HCT116 (cell line): ENCODE measurements around the gene MFAP2. TPM values are rescaled to one million over a fixed set of nuclear protein-coding genes. Genes with fewer than 3 reads are reported as not detected.

ENCODE experiments used
- ATAC-seq: fragments of 200-7000 bp; cut with Tn5 transposase; 2 replicates; pipeline ENCODE4 v1.9.1; 2020; ENCODE audit warnings: mild to moderate bottlenecking, moderate library complexity
- BruUV-seq: library from RNA; stranded (reverse); fragments of 400-500 nt; replicated peaks from 2 replicates; lab custom pipeline; 2021; lab: Mats Ljungman, UMichigan
- CTCF ChIA-PET: fragments of 300-600 bp; sonication (Branson Sonifier 250); formaldehyde crosslinking; loops from one replicate; lab custom pipeline; 2021; ENCODE audit warnings: antibody characterized with exemption; lab: Charles Lee
- POLR2A ChIA-PET: fragments of 300-600, 350-600 bp; sonication (Branson Sonifier 250); formaldehyde crosslinking; loops from one replicate; lab custom pipeline; 2021; ENCODE audit warnings: antibody characterized with exemption; lab: Charles Lee
- RAD21 ChIA-PET, 2 experiments: fragments of 300-600 bp; sonication (Branson Sonifier 250); formaldehyde crosslinking; loops; one replicate each; lab custom pipeline; 2023; ENCODE audit warnings: low total read pairs in 2 of 2; ENCODE audit not compliant: uncharacterized antibody in 2 of 2, unreplicated experiment in 2 of 2, low non-redundant PET in 1 of 2; lab: Charles Lee
- DNase-seq: peaks from one replicate; pipeline ENCODE4 v3.0.0-alpha.2; 2010; ENCODE audit warnings: low read depth, low spot score
- H2AFZ ChIP-seq: fragments of 200-600 bp; shearing (Covaris generic), sonication (generic); 2 replicates; pipeline ENCODE4 v1.6.1; 2017; ENCODE audit warnings: low read depth, mixed run types, mixed read lengths, antibody characterized with exemption, low read length; ENCODE audit not compliant: poor library complexity, severe bottlenecking
- H3K27ac ChIP-seq: 2 replicates; pipeline ENCODE4 v1.5.1; 2012; ENCODE audit warnings: low read depth, low read length
- H3K27me3 ChIP-seq: fragments of 200-600 bp; sonication (generic); 2 replicates; pipeline ENCODE4 v1.6.1; 2016; ENCODE audit warnings: mixed run types, low read length, mixed read lengths; ENCODE audit not compliant: insufficient read depth
- H3K36me3 ChIP-seq, 2 experiments: fragments of 200-500 bp in 1 of 2; fragments of 200-600 bp in 1 of 2; sonication (Bioruptor generic) in 1 of 2; sonication (generic) in 1 of 2; 2 replicates each; pipeline versions ENCODE4 v1.5.1 to v1.6.1; 2014 to 2016; ENCODE audit warnings: low read length in 2 of 2, inconsistent platforms in 1 of 2, mixed read lengths in 1 of 2, mixed run types in 1 of 2; ENCODE audit not compliant: insufficient read depth in 2 of 2, control insufficient read depth in 1 of 2
- H3K4me1 ChIP-seq, 2 experiments: fragments of 200-600 bp in 1 of 2; sonication (generic) in 1 of 2; 2 replicates each; pipeline versions ENCODE4 v1.5.1 to v1.6.1; 2012 to 2017; ENCODE audit warnings: low read length in 2 of 2, inconsistent platforms in 1 of 2, mild to moderate bottlenecking in 1 of 2, mixed read lengths in 1 of 2, mixed run types in 1 of 2, moderate library complexity in 1 of 2; ENCODE audit not compliant: insufficient read depth in 2 of 2, control insufficient read depth in 1 of 2
- H3K4me2 ChIP-seq: fragments of 200-600 bp; sonication (generic); 2 replicates; pipeline ENCODE4 v1.6.1; 2017; ENCODE audit warnings: mixed run types, low read length, mixed read lengths
- H3K4me3 ChIP-seq, 2 experiments: fragments of 200-600 bp in 1 of 2; sonication (generic) in 1 of 2; replicated peaks in 1 of 2; 2 replicates each; pipeline ENCODE4 v1.5.1; 2011 to 2016; ENCODE audit warnings: low read length in 2 of 2, control low read depth in 1 of 2, low read depth in 1 of 2, mild to moderate bottlenecking in 1 of 2, mixed read lengths in 1 of 2, mixed run types in 1 of 2
- H3K79me2 ChIP-seq: fragments of 200-600 bp; sonication (generic); 2 replicates; pipeline ENCODE4 v1.6.1; 2017; ENCODE audit warnings: mild to moderate bottlenecking, mixed run types, low read length, moderate library complexity, mixed read lengths; ENCODE audit not compliant: insufficient read depth
- H3K9ac ChIP-seq: fragments of 200-600 bp; sonication (generic); 2 replicates; pipeline ENCODE4 v1.6.1; 2016; ENCODE audit warnings: low read length, mixed read lengths
- H3K9me2 ChIP-seq: fragments of 200-600 bp; sonication (generic), shearing (Covaris generic); 2 replicates; pipeline ENCODE4 v1.6.1; 2017; ENCODE audit warnings: mixed run types, mild to moderate bottlenecking, moderate library complexity; ENCODE audit not compliant: insufficient read depth
- H3K9me3 ChIP-seq, 2 experiments: fragments of 200-500 bp in 1 of 2; fragments of 200-600 bp in 1 of 2; sonication (Bioruptor generic) in 1 of 2; sonication (generic) in 1 of 2; 2 replicates each; pipeline ENCODE4 v1.6.1; 2014 to 2017; ENCODE audit warnings: low read length in 2 of 2, mixed read lengths in 2 of 2, inconsistent platforms in 1 of 2, low read depth in 1 of 2, mild to moderate bottlenecking in 1 of 2, mixed run types in 1 of 2, moderate library complexity in 1 of 2; ENCODE audit not compliant: control insufficient read depth in 1 of 2, insufficient read depth in 1 of 2
- H4K20me1 ChIP-seq: fragments of 200-600 bp; sonication (generic), shearing (Covaris generic); 2 replicates; pipeline ENCODE4 v1.6.1; 2017; ENCODE audit warnings: mixed run types, mild to moderate bottlenecking, moderate library complexity; ENCODE audit not compliant: insufficient read depth
- CBX3 ChIP-seq: IDR thresholded peaks from 2 replicates; pipeline ENCODE4 v1.6.1; 2012; ENCODE audit warnings: low read depth
- ELF1 ChIP-seq: IDR thresholded peaks from 2 replicates; pipeline ENCODE4 v1.6.1; 2012; ENCODE audit warnings: low read depth, borderline replicate concordance
- EZH2 ChIP-seq: fragments of 200-600 bp; sonication (generic); IDR thresholded peaks from 2 replicates; pipeline ENCODE4 v1.6.1; 2017; ENCODE audit warnings: antibody characterized with exemption, mixed run types
- FOSL1 ChIP-seq: IDR thresholded peaks from 2 replicates; pipeline ENCODE4 v1.6.1; 2012; ENCODE audit warnings: low read depth
- REST ChIP-seq: IDR thresholded peaks from 2 replicates; pipeline ENCODE4 v1.6.1; 2012; ENCODE audit warnings: low read depth
- SP1 ChIP-seq: IDR thresholded peaks from 2 replicates; pipeline ENCODE4 v1.6.1; 2012; ENCODE audit warnings: low read depth
- SRF ChIP-seq: IDR thresholded peaks from 2 replicates; pipeline ENCODE4 v1.6.1; 2012; ENCODE audit warnings: low read depth
- TCF7L2 ChIP-seq: IDR thresholded peaks from 2 replicates; pipeline ENCODE4 v1.7.0; 2011; ENCODE audit warnings: borderline replicate concordance, inconsistent platforms; ENCODE audit not compliant: insufficient read depth, insufficient read length; ENCODE audit errors: extremely low read depth
- ZBTB33 ChIP-seq: IDR thresholded peaks from 2 replicates; pipeline ENCODE4 v1.6.1; 2011; ENCODE audit warnings: mild to moderate bottlenecking, low read length, moderate library complexity; ENCODE audit not compliant: insufficient replicate concordance; ENCODE audit errors: extremely low read depth
- ZFX ChIP-seq: fragments of 450-650 bp; IDR thresholded peaks from 2 replicates; pipeline ENCODE4 v1.6.1; 2017
- ZNF274 ChIP-seq: fragments of 200-500 bp; sonication (Bioruptor generic); IDR thresholded peaks from 2 replicates; pipeline ENCODE4 v1.6.1; 2014; ENCODE audit warnings: mild to moderate bottlenecking, low read depth, low read length, inconsistent platforms
- intact Hi-C: fragments of 100-400 bp; cut with micrococcal nuclease; formaldehyde crosslinking; loops from 2 replicates; pipeline ENCODE4 v1.10.0; 2022
- total RNA-seq: library from RNA; stranded (reverse); gene quantifications from one replicate; pipeline ENCODE4 v1.2.1, GENCODE V29; 2021; ENCODE audit not compliant: unreplicated experiment
- TF ChIP-seq, protein P1 (sequence below): IDR thresholded peaks from 2 replicates; pipeline ENCODE4 v1.6.1; 2012

Gene MFAP2
- total RNA-seq, 1 experiment from 2014 or later = 63.1 TPM

DNA sequence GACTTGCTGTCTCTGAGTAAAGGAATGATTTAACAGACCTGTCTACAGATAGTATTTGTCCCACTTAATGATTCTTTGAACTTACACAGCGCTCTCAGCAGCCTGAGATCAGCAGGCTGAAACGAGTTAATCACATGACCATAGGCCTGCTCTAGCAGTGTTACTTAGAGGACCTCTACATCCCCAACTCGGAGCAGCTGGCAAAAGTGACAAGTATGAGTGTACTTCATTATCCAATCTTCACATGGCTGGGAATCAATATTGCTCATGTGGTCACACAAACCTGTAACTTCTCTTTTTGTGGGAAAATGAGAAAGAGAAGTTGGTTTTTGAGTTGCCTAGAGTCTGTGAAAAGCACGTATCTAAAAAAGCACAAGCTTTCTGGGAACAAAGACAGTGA is 42.7 kb upstream of the MFAP2 start:
- no peaks in the 10 kb centered on the region for H3K4me1 ChIP-seq
- H3K27me3 ChIP-seq = no peaks in the 10 kb centered on the region
- TF ChIP-seq SP1 (no peak), REST (no peak), EZH2 (no peak), ZFX (no peak), TCF7L2 (no peak), FOSL1 (no peak), ELF1 (no peak), ZBTB33 (no peak), SRF (no peak), ZNF274 (no peak), CBX3 (no peak)
- TF ChIP-seq, protein P1, sequence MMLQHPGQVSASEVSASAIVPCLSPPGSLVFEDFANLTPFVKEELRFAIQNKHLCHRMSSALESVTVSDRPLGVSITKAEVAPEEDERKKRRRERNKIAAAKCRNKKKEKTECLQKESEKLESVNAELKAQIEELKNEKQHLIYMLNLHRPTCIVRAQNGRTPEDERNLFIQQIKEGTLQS = no peak
- H3K9me3 ChIP-seq = no peaks in the 10 kb centered on the region
- intact Hi-C loops = no loop called here
- BruUV-seq = no TSS peak
- no peak overlapping the region for H3K4me3 ChIP-seq
- H3K9me2 ChIP-seq = no peaks in the 10 kb centered on the region
- ChIA-PET RAD21 (no interaction called here), POLR2A (no interaction called here), CTCF (no interaction called here)
- no peak overlapping the region for H3K27ac ChIP-seq
- H3K4me2 ChIP-seq = no peak overlapping the region
- DNase-seq (no peak), ATAC-seq (no peak)
- H4K20me1 ChIP-seq = no peaks in the 10 kb centered on the region; the same call in 1 of the 2 replicates
- H3K36me3 ChIP-seq = peaks cover 61 to 71% of the 10 kb centered on the region in 2 experiments
- H3K9ac ChIP-seq = no peak overlapping the region
- no peak overlapping the region for H2AFZ ChIP-seq
- H3K79me2 ChIP-seq = no peaks in the 10 kb centered on the region
